HEK293 (cell line): Measurements from ENCODE around the gene CAMK2D.

Experiments used
- CTCF ChIA-PET: fragments of 350-600 bp; formaldehyde crosslinking; extraction: SDS; loops from one replicate; lab custom pipeline; 2021; ENCODE audit warnings: antibody characterized with exemption; lab: Yijun Ruan, JAX
- POLR2A ChIA-PET: fragments of 300-600 bp; formaldehyde crosslinking; extraction: SDS; loops from one replicate; lab custom pipeline; 2020; ENCODE audit warnings: antibody characterized with exemption, inconsistent platforms; lab: Yijun Ruan, JAX
- H3K27ac ChIP-seq: fragments of 200-500 bp; sonication (Bioruptor generic); 2 replicates; pipeline ENCODE4 v1.5.1; 2014; ENCODE audit warnings: low read depth, low read length, control low read depth, inconsistent platforms; ENCODE audit errors: extremely low read depth
- H3K36me3 ChIP-seq, 2 experiments: fragments of 200-500 bp in 1 of 2; sonication (Bioruptor generic) in 1 of 2; 1 replicate in 1 of 2; 2 replicates in 1 of 2; pipeline ENCODE4 v1.5.1; 2014 to 2017; ENCODE audit warnings: inconsistent platforms in 2 of 2, low read length in 2 of 2; ENCODE audit not compliant: control insufficient read depth in 2 of 2, insufficient read depth in 1 of 2
- H3K4me1 ChIP-seq: fragments of 200-500 bp; sonication (Bioruptor generic); 2 replicates; pipeline ENCODE4 v1.5.1; 2014; ENCODE audit warnings: mild to moderate bottlenecking, low read length, inconsistent platforms; ENCODE audit not compliant: control insufficient read depth, insufficient read depth
- H3K4me3 ChIP-seq: 2 replicates; pipeline ENCODE4 v1.5.1; 2011; ENCODE audit warnings: low read depth, mild to moderate bottlenecking, control low read depth, low read length, moderate library complexity
- H3K9me3 ChIP-seq: fragments of 200-500 bp; sonication (Bioruptor generic); 2 replicates; pipeline ENCODE4 v1.5.1; 2014; ENCODE audit warnings: low read depth, low read length, inconsistent platforms; ENCODE audit not compliant: control insufficient read depth, insufficient read depth
- GLIS2 ChIP-seq: fragments of 450-650 bp; formaldehyde crosslinking; IDR thresholded peaks from 2 replicates; pipeline ENCODE4 v1.5.1; 2016; ENCODE audit warnings: missing biosample characterization, missing genetic modification characterization
- TCF7L2 ChIP-seq: IDR thresholded peaks from 2 replicates; pipeline ENCODE4 v1.6.1; 2011; ENCODE audit warnings: low read depth, mild to moderate bottlenecking, inconsistent platforms, low read length, moderate library complexity, borderline replicate concordance
- ZBTB20 ChIP-seq: fragments of 450-650 bp; formaldehyde crosslinking; IDR thresholded peaks from 2 replicates; pipeline ENCODE4 v1.5.1; 2016; ENCODE audit warnings: missing biosample characterization, missing genetic modification characterization
- ZNF335 ChIP-seq: fragments of 450-650 bp; formaldehyde crosslinking; conservative IDR thresholded peaks from 2 replicates; pipeline ENCODE4 v1.5.1; 2016; ENCODE audit warnings: missing biosample characterization, missing genetic modification characterization
- ZNF510 ChIP-seq: fragments of 450-650 bp; formaldehyde crosslinking; IDR thresholded peaks from 2 replicates; pipeline ENCODE4 v1.5.1; 2018; ENCODE audit warnings: mild to moderate bottlenecking, missing genetic modification characterization, missing biosample characterization; ENCODE audit not compliant: insufficient replicate concordance
- ZNF521 ChIP-seq: fragments of 450-650 bp; formaldehyde crosslinking; IDR thresholded peaks from 2 replicates; pipeline ENCODE4 v1.5.1; 2017; ENCODE audit warnings: missing biosample characterization, mild to moderate bottlenecking, missing genetic modification characterization
- ZNF670 ChIP-seq: fragments of 450-650 bp; formaldehyde crosslinking; IDR thresholded peaks from 2 replicates; pipeline ENCODE4 v1.5.1; 2016; ENCODE audit warnings: missing biosample characterization, missing genetic modification characterization, low read depth
- ZNF701 ChIP-seq: fragments of 450-650 bp; formaldehyde crosslinking; IDR thresholded peaks from 2 replicates; pipeline ENCODE4 v1.5.1; 2016; ENCODE audit warnings: missing biosample characterization, missing genetic modification characterization
- TF ChIP-seq, protein P1 (sequence below): fragments of 450-650 bp; formaldehyde crosslinking; IDR thresholded peaks from 2 replicates; pipeline ENCODE4 v1.5.1; 2016; ENCODE audit warnings: missing biosample characterization, missing genetic modification characterization, borderline replicate concordance
- TF ChIP-seq, protein P2 (sequence below): fragments of 450-650 bp; formaldehyde crosslinking; IDR thresholded peaks from 2 replicates; pipeline ENCODE4 v1.5.1; 2016; ENCODE audit warnings: missing biosample characterization, missing genetic modification characterization
- TF ChIP-seq, protein P3 (sequence below): fragments of 450-650 bp; formaldehyde crosslinking; IDR thresholded peaks from 2 replicates; pipeline ENCODE4 v1.5.1; 2017; ENCODE audit warnings: missing biosample characterization, missing genetic modification characterization
- TF ChIP-seq, protein P4 (sequence below): fragments of 450-650 bp; formaldehyde crosslinking; optimal IDR thresholded peaks from 2 replicates; pipeline ENCODE3; 2016; ENCODE audit warnings: missing biosample characterization, mild to moderate bottlenecking, missing genetic modification characterization
- TF ChIP-seq, protein P5 (sequence below): fragments of 450-650 bp; formaldehyde crosslinking; IDR thresholded peaks from 2 replicates; pipeline ENCODE4 v1.5.1; 2016; ENCODE audit warnings: missing biosample characterization, missing genetic modification characterization, low read depth

The CAMK2D gene

DNA sequence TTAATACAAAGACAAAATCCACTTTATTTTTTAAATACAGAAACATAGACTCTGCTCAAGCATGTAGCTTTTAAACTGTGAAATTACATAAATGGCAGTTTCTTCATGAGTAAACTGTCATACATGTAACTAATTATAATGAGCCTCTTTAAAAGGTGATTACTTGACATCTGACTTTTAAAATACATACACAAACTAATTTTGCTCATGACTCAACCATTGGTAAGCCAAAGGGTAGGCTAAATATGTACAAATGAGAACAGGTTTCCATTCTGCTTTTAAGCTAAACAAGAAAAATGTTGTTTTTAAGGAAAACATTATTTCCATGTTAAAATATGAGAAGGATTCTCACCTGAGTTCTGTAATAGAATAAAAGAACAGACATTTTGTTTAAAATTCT lies 27.9 kb downstream of the CAMK2D start (continued):
- TF ChIP-seq, protein P1, sequence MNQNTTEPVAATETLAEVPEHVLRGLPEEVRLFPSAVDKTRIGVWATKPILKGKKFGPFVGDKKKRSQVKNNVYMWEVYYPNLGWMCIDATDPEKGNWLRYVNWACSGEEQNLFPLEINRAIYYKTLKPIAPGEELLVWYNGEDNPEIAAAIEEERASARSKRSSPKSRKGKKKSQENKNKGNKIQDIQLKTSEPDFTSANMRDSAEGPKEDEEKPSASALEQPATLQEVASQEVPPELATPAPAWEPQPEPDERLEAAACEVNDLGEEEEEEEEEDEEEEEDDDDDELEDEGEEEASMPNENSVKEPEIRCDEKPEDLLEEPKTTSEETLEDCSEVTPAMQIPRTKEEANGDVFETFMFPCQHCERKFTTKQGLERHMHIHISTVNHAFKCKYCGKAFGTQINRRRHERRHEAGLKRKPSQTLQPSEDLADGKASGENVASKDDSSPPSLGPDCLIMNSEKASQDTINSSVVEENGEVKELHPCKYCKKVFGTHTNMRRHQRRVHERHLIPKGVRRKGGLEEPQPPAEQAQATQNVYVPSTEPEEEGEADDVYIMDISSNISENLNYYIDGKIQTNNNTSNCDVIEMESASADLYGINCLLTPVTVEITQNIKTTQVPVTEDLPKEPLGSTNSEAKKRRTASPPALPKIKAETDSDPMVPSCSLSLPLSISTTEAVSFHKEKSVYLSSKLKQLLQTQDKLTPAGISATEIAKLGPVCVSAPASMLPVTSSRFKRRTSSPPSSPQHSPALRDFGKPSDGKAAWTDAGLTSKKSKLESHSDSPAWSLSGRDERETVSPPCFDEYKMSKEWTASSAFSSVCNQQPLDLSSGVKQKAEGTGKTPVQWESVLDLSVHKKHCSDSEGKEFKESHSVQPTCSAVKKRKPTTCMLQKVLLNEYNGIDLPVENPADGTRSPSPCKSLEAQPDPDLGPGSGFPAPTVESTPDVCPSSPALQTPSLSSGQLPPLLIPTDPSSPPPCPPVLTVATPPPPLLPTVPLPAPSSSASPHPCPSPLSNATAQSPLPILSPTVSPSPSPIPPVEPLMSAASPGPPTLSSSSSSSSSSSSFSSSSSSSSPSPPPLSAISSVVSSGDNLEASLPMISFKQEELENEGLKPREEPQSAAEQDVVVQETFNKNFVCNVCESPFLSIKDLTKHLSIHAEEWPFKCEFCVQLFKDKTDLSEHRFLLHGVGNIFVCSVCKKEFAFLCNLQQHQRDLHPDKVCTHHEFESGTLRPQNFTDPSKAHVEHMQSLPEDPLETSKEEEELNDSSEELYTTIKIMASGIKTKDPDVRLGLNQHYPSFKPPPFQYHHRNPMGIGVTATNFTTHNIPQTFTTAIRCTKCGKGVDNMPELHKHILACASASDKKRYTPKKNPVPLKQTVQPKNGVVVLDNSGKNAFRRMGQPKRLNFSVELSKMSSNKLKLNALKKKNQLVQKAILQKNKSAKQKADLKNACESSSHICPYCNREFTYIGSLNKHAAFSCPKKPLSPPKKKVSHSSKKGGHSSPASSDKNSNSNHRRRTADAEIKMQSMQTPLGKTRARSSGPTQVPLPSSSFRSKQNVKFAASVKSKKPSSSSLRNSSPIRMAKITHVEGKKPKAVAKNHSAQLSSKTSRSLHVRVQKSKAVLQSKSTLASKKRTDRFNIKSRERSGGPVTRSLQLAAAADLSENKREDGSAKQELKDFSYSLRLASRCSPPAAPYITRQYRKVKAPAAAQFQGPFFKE (tag by site-specific recombination), result no peak
- TF ChIP-seq, all 188 proteins: peak for 0

DNA sequence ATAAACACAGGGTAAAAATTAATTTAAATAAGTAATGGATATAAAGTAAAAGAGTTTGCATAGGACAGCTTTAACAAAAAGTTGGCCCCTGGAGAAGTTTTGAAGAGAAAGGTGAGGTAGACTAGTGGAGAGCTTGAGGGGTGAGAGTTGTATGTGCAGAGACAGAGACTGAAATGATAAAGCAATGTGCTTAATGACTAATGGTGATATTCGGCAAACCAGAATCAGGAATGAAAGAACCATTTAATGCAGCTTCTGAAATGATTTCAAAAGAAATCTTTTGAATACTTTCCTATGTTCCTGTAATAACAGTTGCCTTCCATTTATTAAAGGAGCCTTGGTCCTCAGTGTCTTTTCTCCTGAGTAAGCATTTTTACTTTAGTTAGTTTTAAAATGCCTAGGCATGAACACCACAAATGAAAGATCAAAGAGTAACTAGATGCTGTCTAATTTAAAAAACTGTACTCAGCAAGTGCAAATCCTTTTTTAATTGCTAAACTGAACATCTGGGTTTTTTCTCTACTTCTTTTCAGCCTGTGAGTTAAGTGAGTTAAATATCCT lies 28.5 kb downstream of the CAMK2D start:
- no peaks in the 10 kb centered on the region; a peak in 1 of 3 replicates for H3K36me3 ChIP-seq
- H3K4me3 ChIP-seq, result no peak overlapping the region
- POLR2A ChIA-PET, result no interaction called here
- no peak overlapping the region for H3K27ac ChIP-seq
- no peaks in the 10 kb centered on the region for H3K4me1 ChIP-seq
- CTCF ChIA-PET, result interaction anchor here (0.7 to 1.0 kb wide), 2 partner anchors 43 to 88 kb away, joined by 3 to 4 read pairs; no protein-coding TSS in a partner anchor
- H3K9me3 ChIP-seq, result no peaks in the 10 kb centered on the region
- TF ChIP-seq, protein P2, sequence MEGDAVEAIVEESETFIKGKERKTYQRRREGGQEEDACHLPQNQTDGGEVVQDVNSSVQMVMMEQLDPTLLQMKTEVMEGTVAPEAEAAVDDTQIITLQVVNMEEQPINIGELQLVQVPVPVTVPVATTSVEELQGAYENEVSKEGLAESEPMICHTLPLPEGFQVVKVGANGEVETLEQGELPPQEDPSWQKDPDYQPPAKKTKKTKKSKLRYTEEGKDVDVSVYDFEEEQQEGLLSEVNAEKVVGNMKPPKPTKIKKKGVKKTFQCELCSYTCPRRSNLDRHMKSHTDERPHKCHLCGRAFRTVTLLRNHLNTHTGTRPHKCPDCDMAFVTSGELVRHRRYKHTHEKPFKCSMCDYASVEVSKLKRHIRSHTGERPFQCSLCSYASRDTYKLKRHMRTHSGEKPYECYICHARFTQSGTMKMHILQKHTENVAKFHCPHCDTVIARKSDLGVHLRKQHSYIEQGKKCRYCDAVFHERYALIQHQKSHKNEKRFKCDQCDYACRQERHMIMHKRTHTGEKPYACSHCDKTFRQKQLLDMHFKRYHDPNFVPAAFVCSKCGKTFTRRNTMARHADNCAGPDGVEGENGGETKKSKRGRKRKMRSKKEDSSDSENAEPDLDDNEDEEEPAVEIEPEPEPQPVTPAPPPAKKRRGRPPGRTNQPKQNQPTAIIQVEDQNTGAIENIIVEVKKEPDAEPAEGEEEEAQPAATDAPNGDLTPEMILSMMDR (tag by site-specific recombination), result no peak
- no peak for TF ChIP-seq ZNF701 (tag by site-specific recombination)
- no peak for TF ChIP-seq GLIS2 (tag by site-specific recombination)
- no peak for TF ChIP-seq ZBTB20 (tag by site-specific recombination)
- TF ChIP-seq, protein P3, sequence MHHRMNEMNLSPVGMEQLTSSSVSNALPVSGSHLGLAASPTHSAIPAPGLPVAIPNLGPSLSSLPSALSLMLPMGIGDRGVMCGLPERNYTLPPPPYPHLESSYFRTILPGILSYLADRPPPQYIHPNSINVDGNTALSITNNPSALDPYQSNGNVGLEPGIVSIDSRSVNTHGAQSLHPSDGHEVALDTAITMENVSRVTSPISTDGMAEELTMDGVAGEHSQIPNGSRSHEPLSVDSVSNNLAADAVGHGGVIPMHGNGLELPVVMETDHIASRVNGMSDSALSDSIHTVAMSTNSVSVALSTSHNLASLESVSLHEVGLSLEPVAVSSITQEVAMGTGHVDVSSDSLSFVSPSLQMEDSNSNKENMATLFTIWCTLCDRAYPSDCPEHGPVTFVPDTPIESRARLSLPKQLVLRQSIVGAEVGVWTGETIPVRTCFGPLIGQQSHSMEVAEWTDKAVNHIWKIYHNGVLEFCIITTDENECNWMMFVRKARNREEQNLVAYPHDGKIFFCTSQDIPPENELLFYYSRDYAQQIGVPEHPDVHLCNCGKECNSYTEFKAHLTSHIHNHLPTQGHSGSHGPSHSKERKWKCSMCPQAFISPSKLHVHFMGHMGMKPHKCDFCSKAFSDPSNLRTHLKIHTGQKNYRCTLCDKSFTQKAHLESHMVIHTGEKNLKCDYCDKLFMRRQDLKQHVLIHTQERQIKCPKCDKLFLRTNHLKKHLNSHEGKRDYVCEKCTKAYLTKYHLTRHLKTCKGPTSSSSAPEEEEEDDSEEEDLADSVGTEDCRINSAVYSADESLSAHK, result no peak
- no peak for TF ChIP-seq ZNF510 (tag by site-specific recombination)
- TF ChIP-seq ZNF335, result no peak
- TF ChIP-seq, protein P4, sequence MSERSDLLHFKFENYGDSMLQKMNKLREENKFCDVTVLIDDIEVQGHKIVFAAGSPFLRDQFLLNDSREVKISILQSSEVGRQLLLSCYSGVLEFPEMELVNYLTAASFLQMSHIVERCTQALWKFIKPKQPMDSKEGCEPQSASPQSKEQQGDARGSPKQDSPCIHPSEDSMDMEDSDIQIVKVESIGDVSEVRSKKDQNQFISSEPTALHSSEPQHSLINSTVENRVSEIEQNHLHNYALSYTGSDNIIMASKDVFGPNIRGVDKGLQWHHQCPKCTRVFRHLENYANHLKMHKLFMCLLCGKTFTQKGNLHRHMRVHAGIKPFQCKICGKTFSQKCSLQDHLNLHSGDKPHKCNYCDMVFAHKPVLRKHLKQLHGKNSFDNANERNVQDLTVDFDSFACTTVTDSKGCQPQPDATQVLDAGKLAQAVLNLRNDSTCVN (tag by site-specific recombination), result no peak
- TF ChIP-seq, protein P5, sequence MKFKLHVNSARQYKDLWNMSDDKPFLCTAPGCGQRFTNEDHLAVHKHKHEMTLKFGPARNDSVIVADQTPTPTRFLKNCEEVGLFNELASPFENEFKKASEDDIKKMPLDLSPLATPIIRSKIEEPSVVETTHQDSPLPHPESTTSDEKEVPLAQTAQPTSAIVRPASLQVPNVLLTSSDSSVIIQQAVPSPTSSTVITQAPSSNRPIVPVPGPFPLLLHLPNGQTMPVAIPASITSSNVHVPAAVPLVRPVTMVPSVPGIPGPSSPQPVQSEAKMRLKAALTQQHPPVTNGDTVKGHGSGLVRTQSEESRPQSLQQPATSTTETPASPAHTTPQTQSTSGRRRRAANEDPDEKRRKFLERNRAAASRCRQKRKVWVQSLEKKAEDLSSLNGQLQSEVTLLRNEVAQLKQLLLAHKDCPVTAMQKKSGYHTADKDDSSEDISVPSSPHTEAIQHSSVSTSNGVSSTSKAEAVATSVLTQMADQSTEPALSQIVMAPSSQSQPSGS (tag by site-specific recombination), result no peak
- TF ChIP-seq ZNF521 (tag by site-specific recombination), result no peak
- TF ChIP-seq TCF7L2, result no peak
- no peak for TF ChIP-seq ZNF670 (tag by site-specific recombination)
